GM12865 (cell line): Measurements from ENCODE around the gene NECAP2.
A peak's percentile ranks its signal among the peaks of the same experiment; 100 is the strongest.

Source experiments
- DNase-seq: peaks from one replicate; pipeline ENCODE4 v3.0.0; 2010; ENCODE audit warnings: low read depth
- H3K4me3 ChIP-seq: 2 replicates; pipeline ENCODE4 v1.5.1; 2011; ENCODE audit warnings: mild to moderate bottlenecking, low read depth, low read length, control low read depth
- CTCF ChIP-seq: IDR thresholded peaks from 2 replicates; pipeline ENCODE4 v1.5.1; 2011; ENCODE audit warnings: low read length, control low read depth, low read depth, inconsistent platforms; ENCODE audit not compliant: insufficient read depth; ENCODE audit errors: missing control alignments

NECAP2 gene

DNA sequence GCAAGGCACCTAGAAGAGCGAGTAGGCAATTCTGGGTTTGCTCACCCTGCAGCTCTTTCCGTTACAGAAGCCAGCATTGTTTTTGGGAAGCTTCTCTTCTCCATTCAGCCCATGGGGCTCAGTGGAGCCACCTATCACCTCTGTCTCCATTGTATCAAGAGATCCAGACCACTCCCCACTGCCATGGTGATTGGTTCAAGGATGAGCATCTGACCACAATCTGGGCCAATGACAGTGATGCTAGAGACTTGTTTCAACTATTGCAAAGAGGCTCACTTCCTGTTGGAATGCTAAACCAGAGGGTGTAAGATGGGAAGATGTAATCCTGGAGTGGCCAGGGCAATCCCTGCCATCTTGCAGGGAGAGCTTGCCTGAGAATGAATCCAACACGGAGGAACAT lies 9.9 kb upstream of the NECAP2 start:
- DNase-seq, result peak; percentile 15
- H3K4me3 ChIP-seq, result no peak overlapping the region
- TF ChIP-seq CTCF, result no peak

DNA sequence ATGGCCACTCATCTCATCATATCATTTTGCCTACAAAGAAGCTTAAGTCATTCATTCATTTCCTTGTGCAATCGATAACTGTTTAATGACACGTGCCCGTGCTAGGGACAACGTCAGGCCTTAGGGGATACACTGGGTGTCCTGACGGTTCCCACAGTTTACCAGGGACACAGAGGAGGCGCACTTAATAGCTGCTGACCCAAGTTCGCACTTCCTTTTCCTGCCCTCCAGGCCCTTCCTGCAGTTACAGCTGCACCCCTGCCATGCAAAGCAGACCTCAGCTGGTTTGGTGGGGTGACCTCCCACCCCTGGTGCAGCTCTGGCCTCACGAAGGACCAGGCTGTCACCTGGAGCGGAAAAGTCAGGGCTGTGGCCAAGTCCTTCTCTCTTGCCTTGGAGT lies 7.5 kb upstream of the NECAP2 start:
- H3K4me3 ChIP-seq, result no peak overlapping the region
- TF ChIP-seq CTCF, result no peak
- DNase-seq, result peak; percentile 70

GRCh38 chr1:16434007-16434406 lies 6.5 kb upstream of the NECAP2 start:
- DNase-seq, result no peak
- TF ChIP-seq CTCF, result no peak
- no peak overlapping the region for H3K4me3 ChIP-seq

- peak; percentile 22 for DNase-seq
- TF ChIP-seq CTCF, result no peak
- H3K4me3 ChIP-seq, result no peak overlapping the region
These were observed 6.0 kb upstream of the NECAP2 start for GRCh38 chr1:16434501-16434900.

- TF ChIP-seq CTCF, result no peak
- no peak for DNase-seq
- no peak within 1 kb of the TSS for H3K4me3 ChIP-seq
These were observed 3.5 kb upstream of the NECAP2 start, which contains the start of gene SPATA21 for GRCh38 chr1:16436946-16437474. TSS of gene SPATA21 (minus strand) at chr1:16437424. CDS start at chr1:16431371, 6,053 bp downstream.

- no peak overlapping the region for H3K4me3 ChIP-seq
- no peak for DNase-seq
- TF ChIP-seq CTCF, result no peak
These were observed 2.0 kb upstream of the NECAP2 start for GRCh38 chr1:16438516-16438915.

GRCh38 chr1:16438924-16439323 lies 1.6 kb upstream of the NECAP2 start:
- no peak for TF ChIP-seq CTCF
- H3K4me3 ChIP-seq, result no peak overlapping the region
- no peak for DNase-seq
